Left kidney (tissue), 2 donors: ENCODE results near the gene SOX10. TPM values are rescaled to one million over a fixed set of nuclear protein-coding genes. Genes with fewer than 3 reads are reported as not detected.

Source experiments
- DNase-seq: peaks from one replicate; pipeline ENCODE4 v3.0.0-alpha.2; 2013
- polyA plus RNA-seq: library from polyadenylated mRNA; unstranded; fragments of 120-200 nt; gene quantifications from one replicate; pipeline ENCODE4 v1.2.1, GENCODE V29; 2013; ENCODE audit not compliant: insufficient read length

The SOX10 gene
- polyA plus RNA-seq, 1 donor, result 1.3 TPM

- no peak for DNase-seq
Measured at GRCh38 chr22:37930270-37930951, 53.9 kb downstream of the SOX10 start.

GRCh38 chr22:37929390-37929789 lies 55.0 kb downstream of the SOX10 start:
- DNase-seq, result no peak

- no peak for DNase-seq
Measured at GRCh38 chr22:37927637-37927936, 56.8 kb downstream of the SOX10 start.

GRCh38 chr22:37926771-37927636 lies 57.4 kb downstream of the SOX10 start:
- DNase-seq, result no peak

GRCh38 chr22:37926358-37926757 lies 58.0 kb downstream of the SOX10 start:
- no peak for DNase-seq

GRCh38 chr22:37925767-37926166 lies 58.6 kb downstream of the SOX10 start:
- no peak for DNase-seq

- DNase-seq, result no peak
Measured at GRCh38 chr22:37925330-37925729, 59.0 kb downstream of the SOX10 start.

GRCh38 chr22:37924386-37925065 lies 59.8 kb downstream of the SOX10 start:
- no peak for DNase-seq

- no peak for DNase-seq
Measured at GRCh38 chr22:37923927-37924326, 60.4 kb downstream of the SOX10 start.

Other genes with a start within 250 kb of the SOX10 start
- 13.5 TPM for gene GCAT, start 176.6 kb downstream of the SOX10 start, polyA plus RNA-seq
- not detected for gene GALR3, start 161.2 kb downstream of the SOX10 start, polyA plus RNA-seq
- gene ANKRD54, start 140.2 kb downstream of the SOX10 start, polyA plus RNA-seq, result 27.8 TPM
- gene EIF3L, start 135.1 kb downstream of the SOX10 start, polyA plus RNA-seq, result 1,085 TPM
- gene MICALL1, start 78.3 kb downstream of the SOX10 start, polyA plus RNA-seq, result 26.2 TPM
- gene C22orf23, start 31.0 kb downstream of the SOX10 start, polyA plus RNA-seq, result 5.9 TPM
- gene POLR2F, start 30.9 kb downstream of the SOX10 start, polyA plus RNA-seq, result 61.8 TPM
- 37.2 TPM for gene PICK1, start 72.8 kb upstream of the SOX10 start, polyA plus RNA-seq
- 1.6 TPM for gene SLC16A8, start 99.6 kb upstream of the SOX10 start, polyA plus RNA-seq
- gene BAIAP2L2, start 126.1 kb upstream of the SOX10 start, polyA plus RNA-seq, result 8.5 TPM
- gene PLA2G6, start 197.3 kb upstream of the SOX10 start, polyA plus RNA-seq, result 50.9 TPM
- 2.2 TPM for gene MAFF, start 217.4 kb upstream of the SOX10 start, polyA plus RNA-seq